NOMO-1 treated with DMSO at 0.1 percent for 48 hours (cell line): Measurements from ENCODE around the gene MICAL3.
A peak's percentile ranks its signal among the peaks of the same experiment; 100 is the strongest.
"Not testable (repeated sequence)": the region's sequence is repeated elsewhere in the genome, so short reads cannot be mapped to it uniquely, and the experiment has no call there.

Source experiments
- DNase-seq: peaks from one replicate; lab custom pipeline; 2025; ENCODE audit not compliant: unreplicated experiment; lab: John Stamatoyannopoulos, UW

The MICAL3 gene

GRCh38 chr22:17770180-17771077 is 253.9 kb downstream of the MICAL3 start:
- DNase-seq = no peak

- no peak for DNase-seq
Measured at GRCh38 chr22:17769716-17770082, 254.7 kb downstream of the MICAL3 start.

GRCh38 chr22:17769013-17769715 is 255.2 kb downstream of the MICAL3 start:
- DNase-seq = no peak

- DNase-seq = no peak
Measured at GRCh38 chr22:17767233-17768065, 256.9 kb downstream of the MICAL3 start.

GRCh38 chr22:17764852-17765251 is 259.5 kb downstream of the MICAL3 start:
- DNase-seq = not testable (repeated sequence)

- no peak for DNase-seq
Measured at GRCh38 chr22:17764036-17764435, 260.3 kb downstream of the MICAL3 start.

- peak; percentile 65 for DNase-seq
Measured at GRCh38 chr22:17763442-17763841, 260.9 kb downstream of the MICAL3 start.

- DNase-seq = no peak
Measured at GRCh38 chr22:17761138-17761488, 263.2 kb downstream of the MICAL3 start.

- no peak for DNase-seq
Measured at GRCh38 chr22:17754233-17754925, 270.0 kb downstream of the MICAL3 start.

- DNase-seq = no peak
Measured at GRCh38 chr22:17753401-17753989, 270.9 kb downstream of the MICAL3 start.

GRCh38 chr22:17751596-17751995 is 272.8 kb downstream of the MICAL3 start:
- no peak for DNase-seq

- no peak for DNase-seq
Measured at GRCh38 chr22:17749605-17750395, 274.6 kb downstream of the MICAL3 start.

- DNase-seq = no peak
Measured at GRCh38 chr22:17748555-17749353, 275.6 kb downstream of the MICAL3 start.

GRCh38 chr22:17746916-17747315 is 277.4 kb downstream of the MICAL3 start:
- no peak for DNase-seq

GRCh38 chr22:17744430-17744829 is 279.9 kb downstream of the MICAL3 start:
- DNase-seq = no peak

GRCh38 chr22:17743661-17744411 is 280.5 kb downstream of the MICAL3 start:
- DNase-seq = no peak

GRCh38 chr22:17742527-17742902 is 281.8 kb downstream of the MICAL3 start:
- peak; percentile 42 for DNase-seq

- no peak for DNase-seq
Measured at GRCh38 chr22:17741866-17742526, 282.4 kb downstream of the MICAL3 start.
